Kidney epithelial cell (primary cell): ENCODE data around the gene SMIM12. TPM values are rescaled to one million over a fixed set of nuclear protein-coding genes. Genes with fewer than 3 reads are reported as not detected.

Source experiments
- DNase-seq: peaks from one replicate; pipeline ENCODE4 v3.0.0-alpha.2; 2010; ENCODE audit warnings: low read depth
- H3K27me3 ChIP-seq: 2 replicates; pipeline ENCODE4 v1.6.0; 2011; ENCODE audit warnings: low read length; ENCODE audit not compliant: control insufficient read depth, insufficient read depth
- H3K36me3 ChIP-seq: 2 replicates; pipeline ENCODE4 v1.5.1; 2011; ENCODE audit warnings: low read length; ENCODE audit not compliant: control insufficient read depth, insufficient read depth
- H3K4me3 ChIP-seq: 2 replicates; pipeline ENCODE4 v1.5.1; 2011; ENCODE audit warnings: low read depth, mild to moderate bottlenecking, control low read depth, low read length
- total RNA-seq: library from RNA; depleted of rRNA; stranded (reverse); fragments of >200 nt; gene quantifications from 2 replicates; pipeline ENCODE4 v1.2.3, GENCODE V29; 2015
- TF ChIP-seq, protein P1 (sequence below): IDR thresholded peaks from 2 replicates; pipeline ENCODE4 v1.5.1; 2011; ENCODE audit warnings: mild to moderate bottlenecking, moderate library complexity, low read length, control low read depth, inconsistent platforms; ENCODE audit not compliant: insufficient read depth, poor library complexity, severe bottlenecking

SMIM12 gene
- total RNA-seq, 1 donor from 2014 or later, result 37.1 TPM

DNA sequence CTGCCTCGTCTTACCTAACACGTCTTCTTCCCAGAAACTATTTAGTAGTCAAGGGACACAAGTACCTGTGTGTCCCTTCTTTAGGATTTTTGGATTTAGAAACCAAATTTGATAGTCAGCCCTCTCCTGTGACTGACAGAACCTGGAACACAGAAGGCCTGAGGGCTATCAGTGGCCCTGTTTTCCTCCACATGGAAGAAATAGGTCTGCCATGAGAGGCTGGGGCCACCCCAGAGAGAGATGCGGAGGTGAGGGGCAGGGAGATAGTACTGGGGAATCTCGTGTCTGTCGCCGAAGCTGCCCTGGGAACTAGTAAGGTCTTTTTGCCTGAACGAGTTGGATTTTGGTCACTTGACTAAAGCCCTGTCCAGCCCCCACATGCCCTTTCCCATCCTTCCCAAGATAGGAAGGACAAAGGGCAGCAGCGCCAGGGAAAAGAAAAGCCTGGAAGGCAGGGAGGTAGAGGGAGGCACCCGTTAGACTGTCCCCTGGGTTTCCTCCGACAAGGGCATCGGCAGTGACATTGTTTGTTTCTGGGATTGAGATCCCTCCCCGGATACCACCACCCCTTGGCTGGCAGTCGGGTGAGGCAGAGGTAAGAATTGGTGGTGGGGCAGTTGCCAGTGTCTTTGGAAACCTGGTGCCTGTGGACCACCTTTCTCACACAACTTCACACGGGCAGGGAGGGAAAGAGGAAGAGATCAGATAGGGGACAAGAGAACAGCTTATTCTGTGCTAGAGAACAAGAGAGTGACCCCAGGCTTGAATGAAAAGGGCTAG lies 19.8 kb downstream of the SMIM12 start:
- H3K4me3 ChIP-seq, result no peak overlapping the region
- TF ChIP-seq, protein P1, sequence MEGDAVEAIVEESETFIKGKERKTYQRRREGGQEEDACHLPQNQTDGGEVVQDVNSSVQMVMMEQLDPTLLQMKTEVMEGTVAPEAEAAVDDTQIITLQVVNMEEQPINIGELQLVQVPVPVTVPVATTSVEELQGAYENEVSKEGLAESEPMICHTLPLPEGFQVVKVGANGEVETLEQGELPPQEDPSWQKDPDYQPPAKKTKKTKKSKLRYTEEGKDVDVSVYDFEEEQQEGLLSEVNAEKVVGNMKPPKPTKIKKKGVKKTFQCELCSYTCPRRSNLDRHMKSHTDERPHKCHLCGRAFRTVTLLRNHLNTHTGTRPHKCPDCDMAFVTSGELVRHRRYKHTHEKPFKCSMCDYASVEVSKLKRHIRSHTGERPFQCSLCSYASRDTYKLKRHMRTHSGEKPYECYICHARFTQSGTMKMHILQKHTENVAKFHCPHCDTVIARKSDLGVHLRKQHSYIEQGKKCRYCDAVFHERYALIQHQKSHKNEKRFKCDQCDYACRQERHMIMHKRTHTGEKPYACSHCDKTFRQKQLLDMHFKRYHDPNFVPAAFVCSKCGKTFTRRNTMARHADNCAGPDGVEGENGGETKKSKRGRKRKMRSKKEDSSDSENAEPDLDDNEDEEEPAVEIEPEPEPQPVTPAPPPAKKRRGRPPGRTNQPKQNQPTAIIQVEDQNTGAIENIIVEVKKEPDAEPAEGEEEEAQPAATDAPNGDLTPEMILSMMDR, result no peak
- H3K36me3 ChIP-seq, result no peaks in the 10 kb centered on the region
- no peak for DNase-seq
- no peaks in the 10 kb centered on the region for H3K27me3 ChIP-seq

DNA sequence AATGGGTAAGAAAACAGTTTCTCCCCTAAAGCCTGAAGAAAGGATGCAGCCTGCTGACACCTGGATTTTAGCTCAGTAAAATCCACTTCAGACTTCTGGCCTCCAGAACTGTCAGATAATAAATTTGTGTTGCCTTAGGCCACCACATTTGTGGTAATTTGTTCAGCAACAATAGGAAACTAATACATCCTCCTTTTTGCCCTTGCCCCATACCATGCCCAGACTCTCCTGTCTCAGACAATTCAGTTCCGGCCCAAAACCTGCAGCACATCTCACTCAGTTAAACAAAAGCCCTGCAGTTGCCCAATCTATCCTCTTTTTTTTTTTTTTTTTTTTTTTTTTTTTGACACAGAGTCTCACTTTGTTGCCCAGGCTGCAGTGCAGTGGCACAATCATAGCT lies 25.8 kb downstream of the SMIM12 start:
- TF ChIP-seq, protein P1, result no peak
- Histone ChIP-seq H3K27me3 (no peaks in the 10 kb centered on the region), H3K4me3 (no peak overlapping the region), H3K36me3 (no peaks in the 10 kb centered on the region)
- no peak for DNase-seq

GRCh38 chr1:34831721-34832246 lies 27.8 kb downstream of the SMIM12 start:
- no peaks in the 10 kb centered on the region for H3K27me3 ChIP-seq
- H3K4me3 ChIP-seq, result no peak overlapping the region
- no peak for DNase-seq
- H3K36me3 ChIP-seq, result no peaks in the 10 kb centered on the region
- TF ChIP-seq, protein P1, result no peak

GRCh38 chr1:34829250-34829649 lies 30.3 kb downstream of the SMIM12 start:
- H3K36me3 ChIP-seq, result no peaks in the 10 kb centered on the region
- DNase-seq, result no peak
- no peak overlapping the region for H3K4me3 ChIP-seq
- peaks cover 2% of the 10 kb centered on the region for H3K27me3 ChIP-seq
- TF ChIP-seq, protein P1, result no peak

GRCh38 chr1:34828611-34829010 lies 30.9 kb downstream of the SMIM12 start:
- TF ChIP-seq, protein P1, result no peak
- H3K36me3 ChIP-seq, result no peaks in the 10 kb centered on the region
- H3K27me3 ChIP-seq, result peaks cover 2% of the 10 kb centered on the region
- H3K4me3 ChIP-seq, result no peak overlapping the region
- no peak for DNase-seq

DNA sequence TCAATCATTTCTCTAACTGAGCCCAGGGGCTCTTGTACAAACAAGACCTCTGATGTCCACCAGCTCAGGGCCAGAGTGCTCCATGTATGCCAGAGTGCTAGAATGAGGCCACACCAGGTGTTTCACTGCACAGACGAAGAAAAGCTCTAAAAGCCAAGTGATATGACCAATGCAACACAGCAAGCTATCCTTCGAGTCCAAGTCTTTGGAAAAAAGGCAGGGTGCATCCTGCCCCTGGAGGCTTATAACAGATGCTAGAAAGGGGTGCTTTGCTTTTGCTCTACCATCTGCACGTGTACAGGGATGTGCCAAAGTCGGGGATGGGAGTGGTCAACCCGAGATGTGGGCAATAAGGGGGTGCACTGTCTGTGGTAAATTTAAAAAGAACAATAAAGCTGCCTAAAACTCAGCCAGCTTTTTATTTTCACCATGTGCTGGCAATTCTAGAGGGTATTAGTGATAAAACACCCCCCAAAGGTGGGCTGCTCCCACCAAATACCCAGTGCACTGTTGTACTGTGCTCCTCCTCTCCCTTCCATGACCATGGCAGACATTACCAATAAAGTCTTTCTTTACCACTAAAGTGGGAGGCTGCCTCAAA lies 32.1 kb downstream of the SMIM12 start:
- no peak for DNase-seq
- Histone ChIP-seq H3K36me3 (no peaks in the 10 kb centered on the region), H3K27me3 (peaks cover 2% of the 10 kb centered on the region), H3K4me3 (no peak overlapping the region)
- TF ChIP-seq, protein P1, result no peak
